Caco-2 (cell line): Measurements from ENCODE around the gene KIF6. TPM values are rescaled to one million over a fixed set of nuclear protein-coding genes. Genes with fewer than 3 reads are reported as not detected.

ENCODE experiments used
- BruUV-seq: library from RNA; stranded (reverse); fragments of 400-500 nt; replicated peaks from 2 replicates; lab custom pipeline; 2021; lab: Mats Ljungman, UMichigan
- CTCF ChIA-PET: fragments of 300-600 bp; sonication (Branson Sonifier 250); formaldehyde crosslinking; loops from one replicate; lab custom pipeline; 2022; ENCODE audit warnings: antibody characterized with exemption; lab: Charles Lee
- POLR2A ChIA-PET: fragments of 300-600 bp; sonication (Branson Sonifier 250); formaldehyde crosslinking; loops from one replicate; lab custom pipeline; 2022; ENCODE audit warnings: antibody characterized with exemption; lab: Charles Lee
- DNase-seq, 2 experiments: peaks; one replicate each; pipeline versions ENCODE4 v3.0.0 to v3.0.0-alpha.2; 2020 to 2022
- H3K27me3 ChIP-seq: replicated peaks from 2 replicates; pipeline ENCODE4 v1.6.0; 2011; ENCODE audit warnings: low read length; ENCODE audit not compliant: control insufficient read depth, insufficient read depth
- H3K36me3 ChIP-seq: 2 replicates; pipeline ENCODE4 v1.5.1; 2011; ENCODE audit warnings: low read length; ENCODE audit not compliant: control insufficient read depth, insufficient read depth
- H3K4me1 ChIP-seq: fragments of 250-450 bp; sonication (Bioruptor Pico); 2 replicates; pipeline ENCODE4 v1.5.1; 2020; ENCODE audit warnings: mild to moderate bottlenecking
- H3K4me3 ChIP-seq: 2 replicates; pipeline ENCODE4 v1.5.1; 2011; ENCODE audit warnings: low read depth, mild to moderate bottlenecking, control low read depth, low read length
- H3K9me3 ChIP-seq: fragments of 250-450 bp; sonication (Bioruptor Pico); 2 replicates; pipeline ENCODE4 v1.5.1; 2020; ENCODE audit warnings: mild to moderate bottlenecking, moderate library complexity
- H3K27ac Mint-ChIP-seq: one replicate; pipeline ENCODE4 v1.8.0; 2022; ENCODE audit warnings: mixed read lengths; ENCODE audit not compliant: unreplicated experiment
- H3K27me3 Mint-ChIP-seq: one replicate; pipeline ENCODE4 v1.8.0; 2022; ENCODE audit warnings: mixed read lengths; ENCODE audit not compliant: insufficient read depth, unreplicated experiment
- H3K36me3 Mint-ChIP-seq: one replicate; pipeline ENCODE4 v1.8.0; 2022; ENCODE audit warnings: mild to moderate bottlenecking, mixed read lengths; ENCODE audit not compliant: insufficient read depth, unreplicated experiment
- H3K4me1 Mint-ChIP-seq: one replicate; pipeline ENCODE4 v1.8.0; 2022; ENCODE audit warnings: low read depth, mixed read lengths; ENCODE audit not compliant: unreplicated experiment
- H3K4me3 Mint-ChIP-seq: one replicate; pipeline ENCODE4 v1.8.0; 2022; ENCODE audit warnings: mild to moderate bottlenecking, moderate library complexity, mixed read lengths; ENCODE audit not compliant: unreplicated experiment
- H3K9me3 Mint-ChIP-seq: one replicate; pipeline ENCODE4 v1.8.0; 2022; ENCODE audit warnings: mixed read lengths; ENCODE audit not compliant: unreplicated experiment
- CTCF ChIP-seq, 2 experiments: fragments of 200-600 bp in 1 of 2; IDR thresholded peaks; 1 replicate in 1 of 2; 2 replicates in 1 of 2; pipeline versions ENCODE4 v1.5.1 to v1.8.0; 2011 to 2022; ENCODE audit warnings: antibody characterized with exemption in 1 of 2, control low read depth in 1 of 2, inconsistent platforms in 1 of 2, low read depth in 1 of 2, low read length in 1 of 2, mild to moderate bottlenecking in 1 of 2, moderate library complexity in 1 of 2; ENCODE audit not compliant: insufficient read depth in 1 of 2, severe bottlenecking in 1 of 2, unreplicated experiment in 1 of 2
- intact Hi-C: fragments of 100-400 bp; cut with micrococcal nuclease; formaldehyde crosslinking; loops from one replicate; pipeline ENCODE4 v1.10.0; 2022; ENCODE audit not compliant: unreplicated experiment
- total RNA-seq: library from RNA; stranded (reverse); gene quantifications from 2 replicates; pipeline ENCODE4 v1.2.3, GENCODE V29; 2022

Gene KIF6
- total RNA-seq, 1 experiment from 2014 or later: not detected

GRCh38 chr6:39493174-39493573, 232.0 kb downstream of the KIF6 start:
- ChIA-PET CTCF (no interaction called here), POLR2A (no interaction called here)
- no TSS peak for BruUV-seq
- intact Hi-C loops: no loop called here
- DNase-seq: no peak
- no peak overlapping the region for H3K4me3 ChIP-seq
- no peaks in the 10 kb centered on the region for H3K9me3 ChIP-seq
- Mint-ChIP-seq H3K9me3 (no peaks in the 10 kb centered on the region), H3K27me3 (peaks cover 13% of the 10 kb centered on the region), H3K4me3 (no peak overlapping the region), H3K4me1 (no peaks in the 10 kb centered on the region), H3K36me3 (no peaks in the 10 kb centered on the region), H3K27ac (no peak overlapping the region)
- H3K27me3 ChIP-seq: 0 out of 2 replicates have a peak, but pooled peaks cover 1% of the 10 kb centered on the region
- H3K4me1 ChIP-seq: no peaks in the 10 kb centered on the region
- TF ChIP-seq CTCF (IDR thresholded peaks at IDR 0.05; ENCODE audit: insufficient read depth in 1 of 2, low read depth in 1 of 2, low read length in 1 of 2, severe bottlenecking in 1 of 2, unreplicated experiment in 1 of 2): no peak
- no peaks in the 10 kb centered on the region for H3K36me3 ChIP-seq

GRCh38 chr6:39490108-39490507, 235.1 kb downstream of the KIF6 start:
- Histone ChIP-seq H3K36me3 (no peaks in the 10 kb centered on the region), H3K27me3 (no peaks in the 10 kb centered on the region), H3K9me3 (no peaks in the 10 kb centered on the region), H3K4me3 (no peak overlapping the region), H3K4me1 (peaks cover 3% of the 10 kb centered on the region; the same call in 1 of the 2 replicates)
- POLR2A ChIA-PET: no interaction called here
- Mint-ChIP-seq H3K4me3 (no peak overlapping the region), H3K4me1 (no peaks in the 10 kb centered on the region), H3K36me3 (no peaks in the 10 kb centered on the region), H3K9me3 (no peaks in the 10 kb centered on the region), H3K27me3 (peaks cover 13% of the 10 kb centered on the region), H3K27ac (no peak overlapping the region)
- intact Hi-C loops: no loop called here
- CTCF ChIA-PET: no interaction called here
- no peak for TF ChIP-seq CTCF (IDR thresholded peaks at IDR 0.05; ENCODE audit: insufficient read depth in 1 of 2, low read depth in 1 of 2, low read length in 1 of 2, severe bottlenecking in 1 of 2, unreplicated experiment in 1 of 2)
- DNase-seq: no peak
- BruUV-seq: no TSS peak

GRCh38 chr6:39488255-39488879, 236.8 kb downstream of the KIF6 start:
- no TSS peak for BruUV-seq
- Histone ChIP-seq H3K4me3 (no peak overlapping the region), H3K4me1 (peaks cover 16% of the 10 kb centered on the region), H3K36me3 (no peaks in the 10 kb centered on the region), H3K9me3 (no peaks in the 10 kb centered on the region), H3K27me3 (no peaks in the 10 kb centered on the region)
- no peak for DNase-seq
- H3K9me3 Mint-ChIP-seq: no peaks in the 10 kb centered on the region
- no peaks in the 10 kb centered on the region for H3K36me3 Mint-ChIP-seq
- ChIA-PET CTCF (no interaction called here), POLR2A (no interaction called here)
- no peak overlapping the region for H3K27ac Mint-ChIP-seq
- H3K4me1 Mint-ChIP-seq: peaks cover 7% of the 10 kb centered on the region
- intact Hi-C loops: no loop called here
- H3K4me3 Mint-ChIP-seq: no peak overlapping the region
- no peak for TF ChIP-seq CTCF (IDR thresholded peaks at IDR 0.05; ENCODE audit: insufficient read depth in 1 of 2, low read depth in 1 of 2, low read length in 1 of 2, severe bottlenecking in 1 of 2, unreplicated experiment in 1 of 2)
- peaks cover 13% of the 10 kb centered on the region for H3K27me3 Mint-ChIP-seq
